Occipital lobe (tissue), 2 donors: Measurements from ENCODE around the gene DMRTC1. TPM values are rescaled to one million over a fixed set of nuclear protein-coding genes. Genes with fewer than 3 reads are reported as not detected.
"Not testable (repeated sequence)": the region's sequence is repeated elsewhere in the genome, so short reads cannot be mapped to it uniquely, and the experiment has no call there.

Experiments
- DNase-seq: peaks from one replicate; lab custom pipeline; 2025; lab: John Stamatoyannopoulos, UW
- total RNA-seq: library from RNA; depleted of rRNA; stranded (reverse); fragments of >200 nt; gene quantifications from one replicate; pipeline ENCODE4 v1.2.3, GENCODE V29; 2014

Gene DMRTC1
- not detected for total RNA-seq

- DNase-seq = not testable (repeated sequence)
Observed at GRCh38 chrX:72943819-72944169, at the start of gene DMRTC1. Gene DMRTC1, minus strand, starts transcription at chrX:72943837. Its CDS starts 68,143 bp downstream, at chrX:72875694.

- DNase-seq = not testable (repeated sequence)
Observed at GRCh38 chrX:72980894-72981469, 37.3 kb upstream of the DMRTC1 start.

- DNase-seq = not testable (repeated sequence)
Observed at GRCh38 chrX:72974885-72975284, 31.2 kb upstream of the DMRTC1 start.

GRCh38 chrX:72971859-72972258 is 28.2 kb upstream of the DMRTC1 start:
- DNase-seq = not testable (repeated sequence)

- DNase-seq = not testable (repeated sequence)
Observed at GRCh38 chrX:72959971-72960370, 16.3 kb upstream of the DMRTC1 start.

- not testable (repeated sequence) for DNase-seq
Observed at GRCh38 chrX:72943035-72943818, 410 bp downstream of the DMRTC1 start.

GRCh38 chrX:72942272-72942671 is 1.4 kb downstream of the DMRTC1 start:
- DNase-seq = not testable (repeated sequence)

- DNase-seq = not testable (repeated sequence)
Observed at GRCh38 chrX:72937906-72938305, 5.7 kb downstream of the DMRTC1 start, which contains the start of gene FAM236A. Gene FAM236A, plus strand, starts transcription at chrX:72938206. Its CDS starts 57 bp downstream, at chrX:72938263.

- not testable (repeated sequence) for DNase-seq
Observed at GRCh38 chrX:72936882-72937455, 6.7 kb downstream of the DMRTC1 start.

- DNase-seq = not testable (repeated sequence)
Observed at GRCh38 chrX:72936455-72936854, 7.2 kb downstream of the DMRTC1 start.

- not testable (repeated sequence) for DNase-seq
Observed at GRCh38 chrX:72932283-72932682, 11.4 kb downstream of the DMRTC1 start.

GRCh38 chrX:72916096-72916495 is 27.5 kb downstream of the DMRTC1 start:
- not testable (repeated sequence) for DNase-seq

GRCh38 chrX:72912315-72912714 is 31.3 kb downstream of the DMRTC1 start, which contains the start of gene FAM236C:
Gene FAM236C, plus strand, starts transcription at chrX:72912615. Its CDS starts 100 bp downstream, at chrX:72912715.
- DNase-seq = not testable (repeated sequence)

- DNase-seq = not testable (repeated sequence)
Observed at GRCh38 chrX:72889740-72890139, 53.9 kb downstream of the DMRTC1 start.

GRCh38 chrX:72882898-72883297 is 60.7 kb downstream of the DMRTC1 start:
- DNase-seq = not testable (repeated sequence)

GRCh38 chrX:72837532-72837931 is 106.1 kb downstream of the DMRTC1 start:
- DNase-seq = not testable (repeated sequence)

- DNase-seq = not testable (repeated sequence)
Observed at GRCh38 chrX:72830701-72831100, 112.9 kb downstream of the DMRTC1 start.

Other genes with a start within 250 kb of the DMRTC1 start
- 3.1 TPM for gene PHKA1, start 229.5 kb downstream of the DMRTC1 start, total RNA-seq
- 0.31 TPM for gene DMRTC1B, start 166.9 kb downstream of the DMRTC1 start, total RNA-seq
- not detected for gene FAM236B, start 161.2 kb downstream of the DMRTC1 start, total RNA-seq
- not detected for gene FAM236D, start 135.6 kb downstream of the DMRTC1 start, total RNA-seq
- gene FAM236C, start 31.2 kb downstream of the DMRTC1 start, total RNA-seq = not detected
- not detected for gene FAM236A, start 5.6 kb downstream of the DMRTC1 start, total RNA-seq
- gene PABPC1L2B, start 59.1 kb upstream of the DMRTC1 start, total RNA-seq = not detected
- gene PABPC1L2A, start 135.7 kb upstream of the DMRTC1 start, total RNA-seq = 0.78 TPM